ENCODE measurements around the gene ZFHX3. TPM values are rescaled to one million over a fixed set of nuclear protein-coding genes. Genes with fewer than 3 reads are reported as not detected.

ZFHX3 gene
- total and polyA plus RNA-seq, 10 of the 15 experiments (the other 5 are each of a cell fraction or from before 2014, with no cell fraction given): 0.68 to 8.6 (median 2.0) TPM

GRCh38 chr16:73015612-73016487 lies 32.1 kb downstream of the ZFHX3 start:
- ChIA-PET CTCF (no interaction called here), POLR2A (no interaction called here), RAD21 (ENCODE audit: unreplicated experiment) (no interaction called here), SMC1A (ENCODE audit: uncharacterized antibody, unreplicated experiment) (no interaction called here)
- H2AFZ ChIP-seq (ENCODE audit: control insufficient read depth, low read depth, low read length): no peak overlapping the region
- peaks cover 20% of the 10 kb centered on the region for H3K4me1 ChIP-seq (ENCODE audit: control insufficient read depth, insufficient read depth, low read length)
- H3K4me3 ChIP-seq: peak overlapping the region; percentile 5; the same call in 1 of the 2 replicates
- peaks cover 9% of the 10 kb centered on the region for H3K79me2 ChIP-seq (ENCODE audit: control insufficient read depth, insufficient read depth, low read length)
- H3K4me2 ChIP-seq (ENCODE audit: control insufficient read depth, insufficient read depth): peak overlapping the region; percentile 80
- no peaks in the 10 kb centered on the region for H3K27me3 ChIP-seq (replicated peaks in 1 of 2; ENCODE audit: control insufficient read depth in 2 of 2, insufficient read depth in 2 of 2, low read length in 1 of 2)
- H3K27ac ChIP-seq (ENCODE audit: control insufficient read depth, insufficient read depth): peak overlapping the region; percentile 77
- BruUV-seq (replicated peaks): no TSS peak
- H3K9me3 ChIP-seq (replicated peaks; ENCODE audit: control insufficient read depth, insufficient read depth, low read length): no peaks in the 10 kb centered on the region
- DNase-seq (ENCODE audit: low read depth, low spot score) (peak; percentile 83), FAIRE-seq (no peak), ATAC-seq (peak; percentile 88)
- intact Hi-C loops (cut with micrococcal nuclease; ENCODE audit: unreplicated experiment) (loop anchor here (2.0 kb wide), 1 partner anchor 19 kb away; no protein-coding TSS in a partner anchor), in situ Hi-C loops (cut with MboI) (no loop called here)
- no peaks in the 10 kb centered on the region for H4K20me1 ChIP-seq (ENCODE audit: control insufficient read depth, insufficient read depth)
- H3K9ac ChIP-seq (ENCODE audit: control insufficient read depth, insufficient read depth, low read length): peak overlapping the region; percentile 5; the same call in 1 of the 2 replicates
- H3K36me3 ChIP-seq (ENCODE audit: control insufficient read depth in 2 of 2, insufficient read depth in 2 of 2, low read length in 1 of 2): no peaks in the 10 kb centered on the region
- WGBS (ENCODE audit: insufficient coverage, insufficient replicate concordance, low lambda C conversion rate, missing lambda C conversion rate): 75% methylated on average over 18 of the region's 18 CpGs
- TF ChIP-seq HDAC2 (IDR thresholded peaks at IDR 0.05) (no peak), EP300 (IDR thresholded peaks at IDR 0.05; ENCODE audit: borderline replicate concordance in 1 of 2, control insufficient read depth in 1 of 2, low read depth in 2 of 2, low read length in 2 of 2) (peak; percentile 60 to 76; a peak in 2 of 4 replicates), YY1 (IDR thresholded peaks at IDR 0.05; ENCODE audit: low read depth, low read length) (no peak), IKZF2 (IDR thresholded peaks at IDR 0.05) (peak; percentile 82 to 87), ASH2L (IDR thresholded peaks at IDR 0.05; ENCODE audit: borderline replicate concordance, low read depth) (0 out of 2 replicates have a peak, but pooled peaks have one; percentile 37), JUND (IDR thresholded peaks at IDR 0.05; ENCODE audit: low read depth, low read length) (peak; percentile 53; the same call in 1 of the 2 replicates), CEBPB (IDR thresholded peaks at IDR 0.05; ENCODE audit: borderline replicate concordance in 1 of 2, low read depth in 2 of 2, low read length in 2 of 2) (0 out of 4 replicates have a peak, but pooled peaks of 1 of the 2 experiments have one; percentile 13), E2F8 (IDR thresholded peaks at IDR 0.05; ENCODE audit: low read depth, partially characterized antibody) (no peak), FOXM1 (IDR thresholded peaks at IDR 0.05; ENCODE audit: low read depth, low read length) (no peak), E2F4 (IDR thresholded peaks at IDR 0.05; ENCODE audit: low read depth, low read length) (no peak; the same call in 1 of the 2 replicates), TCF7 (IDR thresholded peaks at IDR 0.05; ENCODE audit: borderline replicate concordance) (0 out of 2 replicates have a peak, but pooled peaks have one; percentile 27), BHLHE40 (IDR thresholded peaks at IDR 0.05; ENCODE audit: borderline replicate concordance in 1 of 2, low read depth in 2 of 2, low read length in 1 of 2) (peak; percentile 33 to 62; a peak in 3 of 4 replicates), BACH1 (IDR thresholded peaks at IDR 0.05; ENCODE audit: borderline replicate concordance) (peak; percentile 33; the same call in 1 of the 2 replicates), CHD2 (IDR thresholded peaks at IDR 0.05; ENCODE audit: borderline replicate concordance, low read depth, low read length) (peak; percentile 58; the same call in 1 of the 2 replicates), SPI1 (IDR thresholded peaks at IDR 0.05; ENCODE audit: borderline replicate concordance, insufficient read depth, low read depth, low read length) (peak; percentile 98)
